Activated CD8-positive, alpha-beta T cell treated with anti-CD3 and anti-CD28 coated beads for 36 hours (primary cell): ENCODE results near the gene WIF1. TPM values are rescaled to one million over a fixed set of nuclear protein-coding genes. Genes with fewer than 3 reads are reported as not detected.

ENCODE experiments used
- ATAC-seq: fragments of 200-7000 bp; cut with Tn5 transposase; one replicate; pipeline ENCODE4 v1.10.0; 2021; ENCODE audit warnings: mild to moderate bottlenecking, moderate library complexity
- CTCF ChIA-PET: fragments of 350-600 bp; sonication (Branson Sonifier 250); formaldehyde crosslinking; loops from one replicate; lab custom pipeline; 2021; ENCODE audit warnings: antibody characterized with exemption; lab: Charles Lee
- POLR2A ChIA-PET: fragments of 350-600 bp; sonication (Branson Sonifier 250); formaldehyde crosslinking; loops from one replicate; lab custom pipeline; 2021; ENCODE audit warnings: antibody characterized with exemption; lab: Charles Lee
- DNase-seq: peaks from one replicate; pipeline ENCODE4 v3.0.0-alpha.2; 2020
- H3K27ac Mint-ChIP-seq: one replicate; pipeline ENCODE4 v1.8.0; 2021; ENCODE audit warnings: mild to moderate bottlenecking, mixed read lengths
- H3K27me3 Mint-ChIP-seq: one replicate; pipeline ENCODE4 v1.8.0; 2021; ENCODE audit warnings: mixed read lengths
- H3K36me3 Mint-ChIP-seq: one replicate; pipeline ENCODE4 v1.8.0; 2021; ENCODE audit warnings: low read depth, mixed read lengths
- H3K4me1 Mint-ChIP-seq: one replicate; pipeline ENCODE4 v1.8.0; 2021; ENCODE audit warnings: low read depth, mixed read lengths
- H3K4me3 Mint-ChIP-seq: one replicate; pipeline ENCODE4 v1.8.0; 2021; ENCODE audit warnings: mild to moderate bottlenecking, moderate library complexity, mixed read lengths
- H3K9me3 Mint-ChIP-seq: one replicate; pipeline ENCODE4 v1.8.0; 2021; ENCODE audit warnings: mixed read lengths
- intact Hi-C: fragments of 100-400 bp; cut with micrococcal nuclease; formaldehyde crosslinking; loops from one replicate; pipeline ENCODE4 v1.10.0; 2022
- total RNA-seq, 2 experiments: library from RNA; stranded (reverse); gene quantifications; one replicate each; pipeline ENCODE4 v1.2.3, GENCODE V29; 2021
- TF ChIP-seq, protein P1 (sequence below): fragments of 200-600 bp; IDR thresholded peaks from one replicate; pipeline ENCODE4 v1.8.0; 2022; ENCODE audit warnings: antibody characterized with exemption, mild to moderate bottlenecking

Gene WIF1
- total RNA-seq, 2 experiments from 2014 or later, result not detected

DNA sequence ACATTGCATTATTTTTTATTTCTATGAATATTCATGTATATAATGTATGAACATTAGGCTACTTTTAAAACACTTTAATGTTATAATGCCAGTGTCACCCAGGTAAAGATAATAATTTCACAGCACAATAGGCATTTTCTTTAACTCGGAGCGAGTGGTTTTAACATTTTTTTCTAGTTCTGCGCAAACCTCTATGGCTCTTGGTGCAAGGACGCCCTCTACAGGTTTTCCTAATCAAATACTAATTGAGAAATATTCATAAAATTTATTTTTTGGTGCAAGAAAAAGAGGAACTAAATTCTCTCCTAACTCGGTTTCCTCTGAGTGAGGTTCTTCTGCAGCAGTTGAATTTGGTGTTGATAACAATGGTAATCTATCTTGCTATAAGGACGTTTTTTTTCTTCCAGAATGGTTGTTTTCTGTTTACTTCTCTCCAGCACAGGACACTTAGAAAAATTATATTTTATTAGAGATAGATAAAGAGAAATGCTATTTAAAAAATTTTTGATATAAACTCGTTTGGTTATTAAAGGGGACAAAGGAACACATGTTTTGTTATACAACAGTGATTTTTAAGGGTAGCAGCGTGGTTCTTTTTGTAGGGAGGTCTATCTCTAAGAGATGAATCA, 2.4 kb upstream of the WIF1 start:
- Mint-ChIP-seq H3K9me3 (no peaks in the 10 kb centered on the region), H3K36me3 (no peaks in the 10 kb centered on the region), H3K27me3 (peaks cover 34% of the 10 kb centered on the region), H3K27ac (no peak overlapping the region), H3K4me3 (no peak overlapping the region), H3K4me1 (peaks cover 3% of the 10 kb centered on the region)
- CTCF ChIA-PET, result interaction anchor here (0.8 to 6.4 kb wide), 14 partner anchors 9 to 328 kb away, joined by 3 to 42 read pairs (median 5); no protein-coding TSS in a partner anchor
- intact Hi-C loops, result loop anchor here (5.0 kb wide), 2 partner anchors 231 to 321 kb away; no protein-coding TSS in a partner anchor
- DNase-seq (peak; percentile 35), ATAC-seq (no peak)
- POLR2A ChIA-PET, result no interaction called here
- TF ChIP-seq, protein P1, sequence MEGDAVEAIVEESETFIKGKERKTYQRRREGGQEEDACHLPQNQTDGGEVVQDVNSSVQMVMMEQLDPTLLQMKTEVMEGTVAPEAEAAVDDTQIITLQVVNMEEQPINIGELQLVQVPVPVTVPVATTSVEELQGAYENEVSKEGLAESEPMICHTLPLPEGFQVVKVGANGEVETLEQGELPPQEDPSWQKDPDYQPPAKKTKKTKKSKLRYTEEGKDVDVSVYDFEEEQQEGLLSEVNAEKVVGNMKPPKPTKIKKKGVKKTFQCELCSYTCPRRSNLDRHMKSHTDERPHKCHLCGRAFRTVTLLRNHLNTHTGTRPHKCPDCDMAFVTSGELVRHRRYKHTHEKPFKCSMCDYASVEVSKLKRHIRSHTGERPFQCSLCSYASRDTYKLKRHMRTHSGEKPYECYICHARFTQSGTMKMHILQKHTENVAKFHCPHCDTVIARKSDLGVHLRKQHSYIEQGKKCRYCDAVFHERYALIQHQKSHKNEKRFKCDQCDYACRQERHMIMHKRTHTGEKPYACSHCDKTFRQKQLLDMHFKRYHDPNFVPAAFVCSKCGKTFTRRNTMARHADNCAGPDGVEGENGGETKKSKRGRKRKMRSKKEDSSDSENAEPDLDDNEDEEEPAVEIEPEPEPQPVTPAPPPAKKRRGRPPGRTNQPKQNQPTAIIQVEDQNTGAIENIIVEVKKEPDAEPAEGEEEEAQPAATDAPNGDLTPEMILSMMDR, result peak; percentile 82

DNA sequence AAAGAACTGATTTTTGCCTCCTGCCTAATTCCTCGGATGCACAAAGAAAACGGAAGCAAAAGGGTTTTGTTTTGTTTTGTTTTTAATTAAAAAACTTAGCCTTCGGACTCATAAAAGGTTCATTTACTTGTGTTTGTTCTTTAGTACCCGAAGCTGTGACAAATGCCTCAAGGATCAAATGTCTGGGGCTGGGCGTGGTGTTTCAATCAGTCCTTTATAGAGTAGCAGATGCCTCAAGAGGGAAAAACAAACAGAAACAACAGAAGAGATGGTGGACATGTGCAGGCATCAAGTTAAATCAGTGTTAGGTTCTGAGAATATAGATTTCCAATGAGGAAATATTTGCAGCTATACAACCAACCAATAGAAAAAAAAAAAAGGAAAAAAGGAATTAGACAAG, 1.6 kb upstream of the WIF1 start:
- POLR2A ChIA-PET, result no interaction called here
- no peak for ATAC-seq
- CTCF ChIA-PET, result interaction anchor here (0.8 to 6.4 kb wide), 8 partner anchors 10 to 327 kb away, joined by 3 to 42 read pairs (median 9); no protein-coding TSS in a partner anchor
- peaks cover 3% of the 10 kb centered on the region for H3K4me1 Mint-ChIP-seq
- no peak overlapping the region for H3K27ac Mint-ChIP-seq
- no peaks in the 10 kb centered on the region for H3K36me3 Mint-ChIP-seq
- no peaks in the 10 kb centered on the region for H3K9me3 Mint-ChIP-seq
- DNase-seq, result no peak
- H3K27me3 Mint-ChIP-seq, result peaks cover 39% of the 10 kb centered on the region
- no peak overlapping the region for H3K4me3 Mint-ChIP-seq
- intact Hi-C loops, result loop anchor here (5.0 kb wide), 2 partner anchors 230 to 320 kb away; no protein-coding TSS in a partner anchor
- TF ChIP-seq, protein P1, result no peak

DNA sequence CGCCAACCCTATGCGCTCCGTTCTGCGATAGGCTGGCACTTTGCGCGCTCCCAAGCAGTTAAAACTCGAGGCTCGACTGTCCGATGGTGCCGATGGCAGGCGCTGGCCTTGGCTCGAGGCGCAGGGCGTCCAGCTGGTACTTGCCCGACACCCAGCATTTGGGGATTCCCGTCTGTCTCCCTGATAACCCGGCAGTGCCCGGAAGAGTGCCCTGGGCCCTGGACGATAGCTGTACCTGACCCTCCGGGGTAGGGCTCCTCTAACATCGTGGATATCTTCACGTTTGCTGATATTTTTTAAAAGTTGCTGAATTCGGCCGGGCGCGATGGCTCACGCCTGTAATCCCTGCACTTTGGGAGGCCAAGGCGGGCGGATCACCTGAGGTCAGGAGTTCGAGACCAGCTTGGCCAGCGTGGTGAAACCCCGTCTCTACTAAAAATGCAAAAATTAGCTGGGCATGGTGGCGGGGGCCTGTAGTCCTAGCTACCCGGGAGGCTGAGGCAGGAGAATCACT, 908 bp upstream of the WIF1 start:
- no peaks in the 10 kb centered on the region for H3K9me3 Mint-ChIP-seq
- ATAC-seq (no peak), DNase-seq (no peak)
- peaks cover 40% of the 10 kb centered on the region for H3K27me3 Mint-ChIP-seq
- CTCF ChIA-PET, result interaction anchor here (0.6 to 6.4 kb wide), 8 partner anchors 11 to 320 kb away, joined by 3 to 42 read pairs (median 9); no protein-coding TSS in a partner anchor
- H3K4me3 Mint-ChIP-seq, result peak overlapping the region; percentile 44
- no peaks in the 10 kb centered on the region for H3K36me3 Mint-ChIP-seq
- peaks cover 3% of the 10 kb centered on the region for H3K4me1 Mint-ChIP-seq
- intact Hi-C loops, result loop anchor here (5.0 kb wide), 2 partner anchors 230 to 320 kb away; no protein-coding TSS in a partner anchor
- POLR2A ChIA-PET, result no interaction called here
- TF ChIP-seq, protein P1, result no peak
- H3K27ac Mint-ChIP-seq, result no peak overlapping the region

DNA sequence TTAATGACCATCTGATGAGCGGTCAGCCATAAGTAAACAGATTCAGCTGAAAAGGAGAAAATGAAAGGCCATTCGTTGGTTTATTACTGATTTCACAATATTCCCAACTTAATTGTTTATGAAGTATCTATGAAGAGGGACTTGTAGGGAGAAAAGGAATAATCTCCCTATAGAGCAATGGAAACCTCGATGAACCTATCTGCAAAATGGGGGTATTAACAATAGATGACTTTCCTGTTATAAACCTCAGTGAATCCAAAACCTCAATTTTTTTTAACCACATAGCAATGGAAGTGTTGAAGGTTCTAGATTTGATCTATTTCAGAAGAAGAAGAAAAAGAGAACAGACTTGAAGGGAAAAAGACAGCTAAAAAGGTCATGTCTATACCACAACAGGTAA, 2.0 kb downstream of the WIF1 start:
- Mint-ChIP-seq H3K36me3 (no peaks in the 10 kb centered on the region), H3K4me3 (no peak overlapping the region), H3K27me3 (peaks cover 46% of the 10 kb centered on the region), H3K27ac (no peak overlapping the region), H3K4me1 (peaks cover 3% of the 10 kb centered on the region), H3K9me3 (no peaks in the 10 kb centered on the region)
- TF ChIP-seq, protein P1, result no peak
- intact Hi-C loops, result no loop called here
- ChIA-PET POLR2A (no interaction called here), CTCF (interaction anchor here (5.5 kb wide), 1 partner anchor 8 kb away, joined by 28 read pairs; no protein-coding TSS in a partner anchor)
- DNase-seq, result no peak
- ATAC-seq, result no peak

DNA sequence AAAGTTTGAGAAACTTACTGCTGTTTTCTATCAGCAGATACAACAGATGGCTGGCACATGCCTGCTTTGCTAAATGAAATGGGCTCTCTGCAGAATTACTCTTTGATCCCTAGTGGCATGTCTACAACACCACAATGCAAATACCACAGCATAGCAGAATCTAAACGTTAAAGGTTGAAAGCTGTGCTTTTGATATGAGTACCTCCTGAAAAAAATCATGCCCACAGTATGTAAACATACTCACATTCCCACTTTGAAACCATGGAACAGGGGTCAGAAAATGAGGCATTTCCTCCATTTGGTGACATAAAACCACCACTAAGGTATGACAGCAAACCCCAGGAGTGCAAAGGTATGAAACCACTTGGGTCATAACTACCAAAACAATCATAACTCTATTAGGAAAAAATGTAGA, 7.5 kb downstream of the WIF1 start:
- CTCF ChIA-PET, result interaction anchor here (0.6 kb wide), 1 partner anchor 222 kb away, joined by 3 read pairs; no protein-coding TSS in a partner anchor
- DNase-seq (no peak), ATAC-seq (no peak)
- intact Hi-C loops, result no loop called here
- TF ChIP-seq, protein P1, result no peak
- POLR2A ChIA-PET, result no interaction called here
- Mint-ChIP-seq H3K27me3 (peaks cover 27% of the 10 kb centered on the region), H3K4me3 (no peak overlapping the region), H3K36me3 (no peaks in the 10 kb centered on the region), H3K4me1 (no peaks in the 10 kb centered on the region), H3K9me3 (no peaks in the 10 kb centered on the region), H3K27ac (no peak overlapping the region)
